SK-N-SH treated with all-trans-retinoic acid at 6 μM for 48 hours (cell line): ENCODE measurements around the gene NR2F2.

Source experiments
- ATAC-seq: fragments of 200-7000 bp; cut with Tn5 transposase; 3 replicates; pipeline ENCODE4 v1.9.1; 2020; ENCODE audit warnings: mild to moderate bottlenecking, moderate library complexity
- ARNTL ChIP-seq: fragments of 450-650 bp; formaldehyde crosslinking; IDR thresholded peaks from 2 replicates; pipeline ENCODE4 v1.5.0; 2020; ENCODE audit warnings: low read depth, mild to moderate bottlenecking, moderate library complexity, borderline replicate concordance
- BACH2 ChIP-seq: fragments of 250-450 bp; sonication (Bioruptor Pico); IDR thresholded peaks from 2 replicates; pipeline ENCODE4 v1.9.0; 2021; ENCODE audit warnings: mild to moderate bottlenecking, borderline replicate concordance
- CREB5 ChIP-seq: fragments of 250-450 bp; sonication (Bioruptor Pico); IDR thresholded peaks from 2 replicates; pipeline ENCODE4 v1.5.1; 2020; ENCODE audit warnings: low read depth, mild to moderate bottlenecking, moderate library complexity
- CSDC2 ChIP-seq: fragments of 250-450 bp; sonication (Bioruptor Pico); IDR thresholded peaks from 2 replicates; pipeline ENCODE4 v1.5.0; 2020; ENCODE audit warnings: mild to moderate bottlenecking, moderate library complexity
- ESRRG ChIP-seq: fragments of 250-450 bp; sonication (Bioruptor Pico); IDR thresholded peaks from 2 replicates; pipeline ENCODE4 v1.6.1; 2021; ENCODE audit warnings: mild to moderate bottlenecking
- GLIS3 ChIP-seq: fragments of 250-450 bp; sonication (Bioruptor Pico); IDR thresholded peaks from 2 replicates; pipeline ENCODE4 v1.5.0; 2020; ENCODE audit warnings: mild to moderate bottlenecking, moderate library complexity
- OSR1 ChIP-seq: fragments of 250-450 bp; sonication (Bioruptor Pico); IDR thresholded peaks from 2 replicates; pipeline ENCODE4 v1.8.0; 2022; ENCODE audit warnings: moderate library complexity, mild to moderate bottlenecking, inconsistent platforms
- PATZ1 ChIP-seq: fragments of 250-450 bp; sonication (Bioruptor Pico); IDR thresholded peaks from 2 replicates; pipeline ENCODE4 v1.8.0; 2020; ENCODE audit warnings: mild to moderate bottlenecking, moderate library complexity, borderline replicate concordance
- POU6F1 ChIP-seq: fragments of 250-450 bp; sonication (Bioruptor Pico); IDR thresholded peaks from 2 replicates; pipeline ENCODE4 v1.8.0; 2021; ENCODE audit warnings: low read depth, mild to moderate bottlenecking, moderate library complexity, borderline replicate concordance
- PPARA ChIP-seq: fragments of 250-450 bp; sonication (Bioruptor Pico); IDR thresholded peaks from 2 replicates; pipeline ENCODE4 v1.5.0; 2020; ENCODE audit warnings: mild to moderate bottlenecking, borderline replicate concordance
- RARB ChIP-seq: fragments of 250-450 bp; sonication (Bioruptor Pico); IDR thresholded peaks from 2 replicates; pipeline ENCODE4 v1.8.0; 2021; ENCODE audit warnings: mild to moderate bottlenecking, moderate library complexity
- SNAI2 ChIP-seq: fragments of 250-450 bp; sonication (Bioruptor Pico); IDR thresholded peaks from 2 replicates; pipeline ENCODE4 v1.5.0; 2020; ENCODE audit warnings: mild to moderate bottlenecking, moderate library complexity
- TOX ChIP-seq: fragments of 250-450 bp; sonication (Bioruptor Pico); IDR thresholded peaks from 2 replicates; pipeline ENCODE4 v1.8.0; 2021; ENCODE audit warnings: mild to moderate bottlenecking, moderate library complexity, borderline replicate concordance
- TSHZ2 ChIP-seq: fragments of 250-450 bp; sonication (Bioruptor Pico); IDR thresholded peaks from 2 replicates; pipeline ENCODE4 v1.5.0; 2020; ENCODE audit warnings: mild to moderate bottlenecking, moderate library complexity
- ZC3H10 ChIP-seq: fragments of 250-450 bp; sonication (Bioruptor Pico); IDR thresholded peaks from 2 replicates; pipeline ENCODE4 v1.5.1; 2021; ENCODE audit warnings: mild to moderate bottlenecking, moderate library complexity
- ZFP3 ChIP-seq: fragments of 250-450 bp; sonication (Bioruptor Pico); IDR thresholded peaks from 2 replicates; pipeline ENCODE4 v1.5.0; 2020; ENCODE audit warnings: mild to moderate bottlenecking, moderate library complexity
- ZNF565 ChIP-seq: fragments of 450-650 bp; formaldehyde crosslinking; conservative IDR thresholded peaks from 2 replicates; pipeline ENCODE4 v1.5.0; 2020; ENCODE audit warnings: low read depth, mild to moderate bottlenecking, moderate library complexity

Gene NR2F2

GRCh38 chr15:96361309-96362010 is 31.0 kb downstream of the NR2F2 start (continued):
- TF ChIP-seq ARNTL (CRISPR knock-in tag) (no peak), CSDC2 (no peak), SNAI2 (CRISPR knock-in tag) (no peak), PPARA (no peak), TOX (CRISPR knock-in tag) (no peak)

- no peak for ATAC-seq
- TF ChIP-seq POU6F1 (no peak), ESRRG (no peak), ZNF565 (CRISPR knock-in tag) (no peak), TSHZ2 (CRISPR knock-in tag) (no peak), OSR1 (no peak), GLIS3 (CRISPR knock-in tag) (no peak), CREB5 (CRISPR knock-in tag) (no peak), TOX (CRISPR knock-in tag) (no peak), PPARA (no peak), RARB (CRISPR knock-in tag) (no peak)
Observed at GRCh38 chr15:96362011-96362754, 31.7 kb downstream of the NR2F2 start.

- no peak for TF ChIP-seq BACH2 (CRISPR knock-in tag)
- no peak for TF ChIP-seq RARB (CRISPR knock-in tag)
- no peak for TF ChIP-seq ZC3H10 (CRISPR knock-in tag)
- TF ChIP-seq ZNF565 (CRISPR knock-in tag), result no peak
- TF ChIP-seq PATZ1 (CRISPR knock-in tag), result no peak
- no peak for TF ChIP-seq TSHZ2 (CRISPR knock-in tag)
- TF ChIP-seq SNAI2 (CRISPR knock-in tag), result no peak
- TF ChIP-seq GLIS3 (CRISPR knock-in tag), result no peak
- no peak for TF ChIP-seq CSDC2
- no peak for TF ChIP-seq TOX (CRISPR knock-in tag)
- no peak for TF ChIP-seq CREB5 (CRISPR knock-in tag)
- TF ChIP-seq ZFP3 (CRISPR knock-in tag), result no peak
- TF ChIP-seq POU6F1, result no peak
- ATAC-seq, result no peak
Observed at GRCh38 chr15:96362755-96363651, 32.5 kb downstream of the NR2F2 start.
